K562 (cell line): ENCODE data around the gene TMEM132D. TPM values are rescaled to one million over a fixed set of nuclear protein-coding genes. Genes with fewer than 3 reads are reported as not detected.

Experiments
- ATAC-seq: fragments of 200-7000 bp; cut with Tn5 transposase; 3 replicates; pipeline ENCODE4 v1.9.1; 2020; ENCODE audit warnings: moderate library complexity
- BruUV-seq: library from RNA; stranded (reverse); fragments of 400-500 nt; replicated peaks from 2 replicates; lab custom pipeline; 2021; lab: Mats Ljungman, UMichigan
- CTCF ChIA-PET: fragments of 300-600 bp; formaldehyde crosslinking; extraction: SDS; loops from one replicate; lab custom pipeline; 2021; ENCODE audit warnings: low intra/inter-chr PET ratio; lab: Yijun Ruan, JAX
- POLR2A ChIA-PET: fragments of 300-600, 350-650 bp; sonication (Branson Sonifier 250); formaldehyde crosslinking; extraction: SDS; loops from one replicate; lab custom pipeline; 2021; ENCODE audit warnings: antibody characterized with exemption, inconsistent platforms; lab: Yijun Ruan, JAX
- DNase-seq, 4 experiments: peaks; one replicate each; pipeline versions ENCODE4 v3.0.0 to v3.0.0-alpha.2; 2011 to 2018; ENCODE audit warnings: low spot score in 3 of 4, mixed read lengths in 3 of 4; ENCODE audit errors: extremely low read depth in 1 of 4
- FAIRE-seq: peaks from 2 replicates; lab custom pipeline; 2011; peaks lifted over from hg19 to GRCh38; lab: Jason Lieb, UNC
- H2AFZ ChIP-seq: 2 replicates; pipeline ENCODE4 v1.6.0; 2011; ENCODE audit warnings: low read depth, low read length, control low read depth, inconsistent platforms
- H3K27ac ChIP-seq: fragments of 200-600 bp; 3 replicates; pipeline ENCODE4 v1.8.0; 2011; ENCODE audit warnings: low read depth, mild to moderate bottlenecking, control low read depth, inconsistent platforms, low read length, moderate library complexity, mixed read lengths; ENCODE audit errors: extremely low read depth
- H3K27me3 ChIP-seq, 2 experiments: fragments of 300-600 bp in 1 of 2; 2 replicates in 1 of 2; 3 replicates in 1 of 2; pipeline versions ENCODE4 v1.6.0 to v1.8.0; 2011; ENCODE audit warnings: inconsistent platforms in 2 of 2, low read length in 2 of 2, mild to moderate bottlenecking in 1 of 2, mixed read lengths in 1 of 2, moderate library complexity in 1 of 2; ENCODE audit not compliant: control insufficient read depth in 2 of 2, insufficient read depth in 2 of 2
- H3K36me3 ChIP-seq: fragments of 300-600 bp; 3 replicates; pipeline ENCODE4 v1.8.0; 2011; ENCODE audit warnings: mild to moderate bottlenecking, low read length, inconsistent platforms; ENCODE audit not compliant: control insufficient read depth, insufficient read depth
- H3K4me1 ChIP-seq, 2 experiments: fragments of 200-600 bp in 1 of 2; replicated peaks in 1 of 2; 2 replicates in 1 of 2; 3 replicates in 1 of 2; pipeline versions ENCODE4 v1.5.1 to v1.8.0; 2011; ENCODE audit warnings: inconsistent platforms in 2 of 2, low read length in 2 of 2, mild to moderate bottlenecking in 1 of 2, mixed read lengths in 1 of 2, moderate library complexity in 1 of 2; ENCODE audit not compliant: control insufficient read depth in 2 of 2, insufficient read depth in 2 of 2
- H3K4me2 ChIP-seq: 2 replicates; pipeline ENCODE4 v1.6.1; 2011; ENCODE audit warnings: low read length, control low read depth, inconsistent platforms, mixed read lengths; ENCODE audit not compliant: insufficient read depth
- H3K4me3 ChIP-seq: fragments of 200-600 bp; sonication (generic), shearing (Covaris generic); 2 replicates; pipeline ENCODE4 v1.5.1; 2016; ENCODE audit warnings: control low read depth, inconsistent platforms
- H3K79me2 ChIP-seq: fragments of 200-600 bp; 3 replicates; pipeline ENCODE4 v1.8.0; 2011; ENCODE audit warnings: low read length, inconsistent platforms; ENCODE audit not compliant: control insufficient read depth, insufficient read depth
- H3K9ac ChIP-seq, 2 experiments: 2 replicates each; pipeline versions ENCODE4 v1.6.0 to v1.6.1; 2011; ENCODE audit warnings: low read depth in 2 of 2, low read length in 2 of 2, control low read depth in 1 of 2, inconsistent platforms in 1 of 2, mild to moderate bottlenecking in 1 of 2, mixed read lengths in 1 of 2; ENCODE audit not compliant: insufficient read depth in 1 of 2
- H3K9me1 ChIP-seq: one replicate; pipeline ENCODE4 v1.6.0; 2011; ENCODE audit warnings: inconsistent platforms, mild to moderate bottlenecking, low read length, moderate library complexity; ENCODE audit not compliant: control insufficient read depth, insufficient read depth
- H3K9me3 ChIP-seq: replicated peaks from 2 replicates; pipeline ENCODE4 v1.5.1; 2011; ENCODE audit warnings: low read depth, low read length, inconsistent platforms; ENCODE audit not compliant: control insufficient read depth, insufficient read depth
- H4K20me1 ChIP-seq: replicated peaks from 2 replicates; pipeline ENCODE4 v1.6.1; 2011; ENCODE audit warnings: low read length, inconsistent platforms, mixed read lengths; ENCODE audit not compliant: control insufficient read depth, insufficient read depth
- ARID3A ChIP-seq: IDR thresholded peaks from 2 replicates; pipeline ENCODE4 v1.6.1; 2012; ENCODE audit warnings: low read depth, low read length, improper control_type of control experiment, borderline replicate concordance
- ELF2 ChIP-seq: fragments of 250-450 bp; sonication (Bioruptor Pico); IDR thresholded peaks from 2 replicates; pipeline ENCODE4 v1.5.0; 2021; ENCODE audit warnings: mild to moderate bottlenecking
- ETV1 ChIP-seq: fragments of 450-650 bp; conservative IDR thresholded peaks from 2 replicates; pipeline ENCODE4 v1.6.1; 2016; ENCODE audit warnings: missing genetic modification characterization, control low read depth, low read depth, missing compliant biosample characterization
- FOXA3 ChIP-seq, 2 experiments: fragments of 450-650 bp in 1 of 2; sonication (generic) in 1 of 2; formaldehyde crosslinking; IDR thresholded peaks in 1 of 2; conservative IDR thresholded peaks in 1 of 2; 2 replicates each; pipeline versions ENCODE4 v1.4.0 to v1.8.0; 2020 to 2022; ENCODE audit warnings: mild to moderate bottlenecking in 2 of 2, missing genetic modification reagents in 1 of 2
- FOXJ3 ChIP-seq: sonication (generic); formaldehyde crosslinking; IDR thresholded peaks from 2 replicates; pipeline ENCODE4 v1.4.0; 2020; ENCODE audit warnings: mild to moderate bottlenecking, missing genetic modification reagents
- HDAC8 ChIP-seq: fragments of 450-650 bp; IDR thresholded peaks from 2 replicates; pipeline ENCODE4 v1.6.1; 2016; ENCODE audit warnings: mild to moderate bottlenecking, missing genetic modification characterization, moderate library complexity, missing compliant biosample characterization
- HMGN3 ChIP-seq: IDR thresholded peaks from 2 replicates; pipeline ENCODE4 v1.6.1; 2011; ENCODE audit warnings: borderline replicate concordance, low read depth, mild to moderate bottlenecking, mixed read lengths, low read length; ENCODE audit not compliant: insufficient read length; ENCODE audit errors: extremely low read depth
- HOXB6 ChIP-seq: fragments of 250-450 bp; sonication (Bioruptor Pico); IDR thresholded peaks from 2 replicates; pipeline ENCODE4 v1.5.1; 2022; ENCODE audit warnings: mild to moderate bottlenecking, borderline replicate concordance
- MBD2 ChIP-seq: sonication (generic); IDR thresholded peaks from 2 replicates; pipeline ENCODE4 v1.6.1; 2016; ENCODE audit warnings: low read depth, borderline replicate concordance
- NBN ChIP-seq: fragments of 450-650 bp; IDR thresholded peaks from 2 replicates; pipeline ENCODE4 v1.6.1; 2016; ENCODE audit warnings: low read depth, mild to moderate bottlenecking
- PBX2 ChIP-seq, 2 experiments: IDR thresholded peaks in 1 of 2; conservative IDR thresholded peaks in 1 of 2; 2 replicates each; pipeline ENCODE4 v1.6.1; 2016; ENCODE audit warnings: low read depth in 2 of 2, mild to moderate bottlenecking in 1 of 2, missing compliant biosample characterization in 1 of 2, missing genetic modification characterization in 1 of 2, moderate library complexity in 1 of 2
- PHB2 ChIP-seq: fragments of 450-650 bp; IDR thresholded peaks from 2 replicates; pipeline ENCODE4 v1.6.1; 2017; ENCODE audit warnings: low read depth
- SIRT6 ChIP-seq: IDR thresholded peaks from one replicate; pipeline ENCODE4 v1.6.1; 2012; ENCODE audit warnings: low read depth, mild to moderate bottlenecking, control low read depth, inconsistent platforms, low read length, moderate library complexity
- TEAD2 ChIP-seq: fragments of 450-650 bp; IDR thresholded peaks from 2 replicates; pipeline ENCODE4 v1.6.1; 2016; ENCODE audit warnings: missing genetic modification characterization, control low read depth, missing compliant biosample characterization
- ZEB2 ChIP-seq: fragments of 450-650 bp; IDR thresholded peaks from 2 replicates; pipeline ENCODE4 v1.6.1; 2016
- ZNF282 ChIP-seq: sonication (generic); formaldehyde crosslinking; IDR thresholded peaks from 2 replicates; pipeline ENCODE4 v1.8.1; 2023; ENCODE audit warnings: missing genetic modification reagents
- in situ Hi-C: fragments of 300-500 bp; cut with MboI; formaldehyde crosslinking; loops from 4 replicates; pipeline ENCODE4 v1.15.0; 2018; ENCODE audit warnings: inconsistent platforms, mixed read lengths
- intact Hi-C: fragments of 100-400 bp; cut with micrococcal nuclease; formaldehyde crosslinking; loops from 2 replicates; pipeline ENCODE4 v1.14.2; 2022
- polyA plus RNA-seq, 8 experiments: library from polyadenylated mRNA; depleted of rRNA in 4 of 8; stranded (reverse) in 5 of 8; unstranded in 3 of 8; fragments of >200 nt; fragmentation: Nextera tagmentation in 2 of 8; fragmentation: Illumina TruSeq in 1 of 8; extraction: Ambion mirVana in 2 of 8; extraction: Trizol in 1 of 8; gene quantifications; 2 replicates each; pipeline versions ENCODE4 v1.2.1 to v1.2.3, GENCODE V29; 2011 to 2014; ENCODE audit warnings: inconsistent platforms in 1 of 8, missing spikeins in 1 of 8
- total RNA-seq, 7 experiments: library from RNA; depleted of rRNA in 6 of 7; stranded (reverse); fragments of >200 nt in 6 of 7; fragmentation: Illumina TruSeq in 2 of 7; extraction: Trizol in 2 of 7; gene quantifications; 2 replicates each; pipeline versions ENCODE4 v1.2.1 to v1.2.3, GENCODE V29; 2011 to 2021; ENCODE audit warnings: low replicate concordance in 1 of 7

The TMEM132D gene
- total and polyA plus RNA-seq, 9 of the 15 experiments (the other 6 are each of a cell fraction or from before 2014, with no cell fraction given) = not detected

GRCh38 chr12:129791396-129791795 lies 112.4 kb downstream of the TMEM132D start (continued):
- no peak for TF ChIP-seq NBN
- TF ChIP-seq FOXA3 (CRISPR knock-in tag; conservative IDR thresholded peaks at IDR 0.05 in 1 of 2, IDR thresholded peaks at IDR 0.05 in 1 of 2) = no peak
- no peak for TF ChIP-seq TEAD2 (tag)

- no peak overlapping the region for H3K27ac ChIP-seq
- H3K4me1 ChIP-seq = no peaks in the 10 kb centered on the region; a peak in 1 of 5 replicates
- no peak overlapping the region for H3K9ac ChIP-seq
- ChIA-PET POLR2A (interaction anchor here (0.7 to 0.9 kb wide), 2 partner anchors 13 to 52 kb away, joined by 3 read pairs; no protein-coding TSS in a partner anchor), CTCF (no interaction called here)
- ATAC-seq (no peak), DNase-seq (no peak), FAIRE-seq (no peak)
- H3K4me2 ChIP-seq = no peak overlapping the region
- H3K9me3 ChIP-seq = no peaks in the 10 kb centered on the region
- in situ Hi-C loops = no loop called here
- peaks cover 4 to 11% of the 10 kb centered on the region in 2 experiments; a peak in 3 of 5 replicates for H3K27me3 ChIP-seq
- no peaks in the 10 kb centered on the region for H3K79me2 ChIP-seq
- H3K36me3 ChIP-seq = no peaks in the 10 kb centered on the region
- no peak overlapping the region for H3K4me3 ChIP-seq
- H3K9me1 ChIP-seq = no peaks in the 10 kb centered on the region
- intact Hi-C loops = no loop called here
- H2AFZ ChIP-seq = no peak overlapping the region
- BruUV-seq = no TSS peak
- no peaks in the 10 kb centered on the region for H4K20me1 ChIP-seq
- TF ChIP-seq ARID3A (no peak), HOXB6 (no peak), MBD2 (no peak), FOXJ3 (no peak), ETV1 (tag) (no peak), ZNF282 (CRISPR knock-in tag) (no peak), HMGN3 (no peak), SIRT6 (no peak), ELF2 (CRISPR knock-in tag) (no peak), ZEB2 (no peak), PBX2 (CRISPR knock-in tag; IDR thresholded peaks at IDR 0.05; ENCODE audit: low read depth) (no peak), PBX2 (tag; conservative IDR thresholded peaks at IDR 0.05; ENCODE audit: low read depth) (no peak), PHB2 (no peak), HDAC8 (tag) (no peak)
These were observed 112.9 kb downstream of the TMEM132D start for GRCh38 chr12:129790930-129791329.
